ENCODE results near the gene CDK14. TPM values are rescaled to one million over a fixed set of nuclear protein-coding genes. Genes with fewer than 3 reads are reported as not detected.

Gene CDK14
- polyA plus RNA-seq, 3 donors, result 1.7 to 2.5 (median 2.1) TPM

- Histone ChIP-seq H3K27ac (ENCODE audit: low read depth in 1 of 2, low read length in 2 of 2) (no peak overlapping the region), H3K36me3 (replicated peaks in 1 of 2; ENCODE audit: control insufficient read depth in 1 of 2, insufficient read depth in 2 of 2, low read length in 2 of 2) (peaks cover 0 to 9% of the 10 kb centered on the region in 2 donors), H3K27me3 (ENCODE audit: control insufficient read depth in 2 of 2, insufficient read depth in 2 of 2, low read length in 2 of 2) (no peaks in the 10 kb centered on the region), H4K20me1 (ENCODE audit: insufficient read depth, low read length) (no peaks in the 10 kb centered on the region), H3K4me3 (replicated peaks in 1 of 3; ENCODE audit: low read depth in 2 of 3, low read length in 3 of 3) (no peak overlapping the region), H3K79me2 (ENCODE audit: insufficient read depth, low read length) (no peaks in the 10 kb centered on the region), H3K4me2 (replicated peaks; ENCODE audit: extremely low read depth, low read length, poor library complexity, severe bottlenecking) (no peak overlapping the region), H2AFZ (ENCODE audit: insufficient read depth, low read depth, low read length, poor library complexity, severe bottlenecking) (no peak overlapping the region), H3K9ac (ENCODE audit: insufficient read depth, low read length, poor library complexity, severe bottlenecking) (no peak overlapping the region), H3K9me3 (replicated peaks in 1 of 2; ENCODE audit: control insufficient read depth in 1 of 2, insufficient read depth in 1 of 2, low read length in 2 of 2) (no peaks in the 10 kb centered on the region), H3K4me1 (ENCODE audit: control insufficient read depth in 1 of 2, insufficient read depth in 2 of 2, low read length in 2 of 2) (no peaks in the 10 kb centered on the region)
- H3K27me3 Mint-ChIP-seq (ENCODE audit: low read depth in 3 of 3), result peaks cover 0 to 2% (median 0%) of the 10 kb centered on the region in 3 donors
- peaks cover 1% of the 10 kb centered on the region for H3K4me1 Mint-ChIP-seq
- intact Hi-C loops (cut with micrococcal nuclease), result no loop called here
- peak overlapping the region in 1 of 7 donors; percentile 56 for H3K27ac Mint-ChIP-seq
- no peak for TF ChIP-seq CTCF (IDR thresholded peaks at IDR 0.05)
- no peak overlapping the region for H3K4me3 Mint-ChIP-seq
- peaks cover 0 to 27% of the 10 kb centered on the region in 2 donors for H3K36me3 Mint-ChIP-seq
- DNase-seq, result no peak
- no CpG with 5 or more reads among the region's 1 CpG for WGBS (ENCODE audit: insufficient coverage)
- H3K9me3 Mint-ChIP-seq, result peaks cover 0 to 4% (median 0%) of the 10 kb centered on the region in 7 donors
Measured at GRCh38 chr7:90749774-90750173, 153.7 kb downstream of the CDK14 start.

GRCh38 chr7:90751595-90751994 lies 155.5 kb downstream of the CDK14 start:
- DNase-seq, result no peak
- Histone ChIP-seq H3K79me2 (ENCODE audit: insufficient read depth, low read length) (no peaks in the 10 kb centered on the region), H3K36me3 (replicated peaks in 1 of 2; ENCODE audit: control insufficient read depth in 1 of 2, insufficient read depth in 2 of 2, low read length in 2 of 2) (peaks cover 0 to 9% of the 10 kb centered on the region in 2 donors), H3K27me3 (ENCODE audit: control insufficient read depth in 2 of 2, insufficient read depth in 2 of 2, low read length in 2 of 2) (no peaks in the 10 kb centered on the region), H4K20me1 (ENCODE audit: insufficient read depth, low read length) (no peaks in the 10 kb centered on the region), H2AFZ (ENCODE audit: insufficient read depth, low read depth, low read length, poor library complexity, severe bottlenecking) (no peak overlapping the region), H3K4me2 (replicated peaks; ENCODE audit: extremely low read depth, low read length, poor library complexity, severe bottlenecking) (no peak overlapping the region), H3K4me3 (replicated peaks in 1 of 3; ENCODE audit: low read depth in 2 of 3, low read length in 3 of 3) (no peak overlapping the region), H3K9me3 (replicated peaks in 1 of 2; ENCODE audit: control insufficient read depth in 1 of 2, insufficient read depth in 1 of 2, low read length in 2 of 2) (no peaks in the 10 kb centered on the region), H3K4me1 (ENCODE audit: control insufficient read depth in 1 of 2, insufficient read depth in 2 of 2, low read length in 2 of 2) (no peaks in the 10 kb centered on the region), H3K9ac (ENCODE audit: insufficient read depth, low read length, poor library complexity, severe bottlenecking) (no peak overlapping the region), H3K27ac (ENCODE audit: low read depth in 1 of 2, low read length in 2 of 2) (no peak overlapping the region)
- Mint-ChIP-seq H3K27me3 (ENCODE audit: low read depth in 3 of 3) (peaks cover 0 to 2% (median 0%) of the 10 kb centered on the region in 3 donors), H3K27ac (no peak overlapping the region), H3K4me3 (no peak overlapping the region), H3K4me1 (peaks cover 1% of the 10 kb centered on the region), H3K36me3 (peaks cover 0 to 27% of the 10 kb centered on the region in 2 donors), H3K9me3 (peaks cover 0 to 4% (median 0%) of the 10 kb centered on the region in 7 donors)
- WGBS (ENCODE audit: insufficient coverage), result no CpG with 5 or more reads among the region's 1 CpG
- intact Hi-C loops (cut with micrococcal nuclease), result no loop called here
- TF ChIP-seq CTCF (IDR thresholded peaks at IDR 0.05), result no peak
